HEK293T (cell line): ENCODE measurements around the gene SH3TC1.
A peak's percentile ranks its signal among the peaks of the same experiment; 100 is the strongest.

Experiments used
- CTCF ChIA-PET: fragments of 350-600 bp; formaldehyde crosslinking; extraction: SDS; loops from one replicate; lab custom pipeline; 2021; ENCODE audit warnings: antibody characterized with exemption, inconsistent platforms; lab: Yijun Ruan, JAX
- POLR2A ChIA-PET: fragments of 350-600 bp; formaldehyde crosslinking; extraction: SDS; loops from one replicate; lab custom pipeline; 2020; ENCODE audit warnings: antibody characterized with exemption, inconsistent platforms; lab: Yijun Ruan, JAX
- DNase-seq: peaks from one replicate; pipeline ENCODE4 v3.0.0; 2012; ENCODE audit warnings: mixed read lengths; ENCODE audit errors: extremely low spot score
- ARNT ChIP-seq: fragments of 450-650 bp; IDR thresholded peaks from 2 replicates; pipeline ENCODE4 v1.6.1; 2017; ENCODE audit warnings: mild to moderate bottlenecking
- BHLHE40 ChIP-seq: fragments of 450-650 bp; IDR thresholded peaks from 2 replicates; pipeline ENCODE4 v1.6.1; 2016; ENCODE audit warnings: mild to moderate bottlenecking, moderate library complexity, borderline replicate concordance
- CTBP1 ChIP-seq: fragments of 450-650 bp; IDR thresholded peaks from 2 replicates; pipeline ENCODE4 v1.6.1; 2016; ENCODE audit warnings: borderline replicate concordance
- ELF4 ChIP-seq: fragments of 450-650 bp; IDR thresholded peaks from 2 replicates; pipeline ENCODE4 v1.6.1; 2017; ENCODE audit warnings: antibody characterized with exemption
- FOXA1 ChIP-seq: fragments of 450-650 bp; IDR thresholded peaks from 2 replicates; pipeline ENCODE4 v1.6.1; 2016; ENCODE audit warnings: mild to moderate bottlenecking
- FOXK2 ChIP-seq: fragments of 450-650 bp; IDR thresholded peaks from 2 replicates; pipeline ENCODE4 v1.6.1; 2016; ENCODE audit warnings: mild to moderate bottlenecking
- FOXM1 ChIP-seq: fragments of 450-650 bp; IDR thresholded peaks from 2 replicates; pipeline ENCODE4 v1.6.1; 2017; ENCODE audit warnings: mild to moderate bottlenecking, borderline replicate concordance
- HDGF ChIP-seq: fragments of 450-650 bp; IDR thresholded peaks from 2 replicates; pipeline ENCODE4 v1.6.1; 2017; ENCODE audit warnings: antibody characterized with exemption, borderline replicate concordance
- L3MBTL2 ChIP-seq: fragments of 450-650 bp; conservative IDR thresholded peaks from 2 replicates; pipeline ENCODE4 v1.6.1; 2016; ENCODE audit warnings: mild to moderate bottlenecking
- LEF1 ChIP-seq: fragments of 450-650 bp; IDR thresholded peaks from 2 replicates; pipeline ENCODE4 v1.6.1; 2017; ENCODE audit warnings: mild to moderate bottlenecking, borderline replicate concordance
- NFRKB ChIP-seq: fragments of 450-650 bp; IDR thresholded peaks from 2 replicates; pipeline ENCODE4 v1.6.1; 2016; ENCODE audit warnings: mild to moderate bottlenecking, moderate library complexity
- SP1 ChIP-seq: fragments of 450-650 bp; IDR thresholded peaks from 2 replicates; pipeline ENCODE4 v1.6.1; 2017
- SUZ12 ChIP-seq: fragments of 450-650 bp; IDR thresholded peaks from 2 replicates; pipeline ENCODE4 v1.6.1; 2016; ENCODE audit warnings: mild to moderate bottlenecking
- TARDBP ChIP-seq: fragments of 450-650 bp; IDR thresholded peaks from 2 replicates; pipeline ENCODE4 v1.6.1; 2016
- ZNF384 ChIP-seq: fragments of 450-650 bp; IDR thresholded peaks from 2 replicates; pipeline ENCODE4 v1.6.1; 2016
- TF ChIP-seq, protein P1 (sequence below): fragments of 450-650 bp; IDR thresholded peaks from 2 replicates; pipeline ENCODE4 v1.6.1; 2016

The SH3TC1 gene

GRCh38 chr4:8241895-8242696 is 43.0 kb downstream of the SH3TC1 start:
- peak; percentile 97 for DNase-seq
- POLR2A ChIA-PET = interaction anchor here (1.0 kb wide), 1 partner anchor 161 kb away, joined by 4 read pairs; no protein-coding TSS in a partner anchor
- CTCF ChIA-PET = interaction anchor here (0.6 to 2.1 kb wide), 14 partner anchors 11 to 169 kb away, joined by 3 to 14 read pairs (median 3); no protein-coding TSS in a partner anchor
- TF ChIP-seq L3MBTL2 (peak; percentile 84), SUZ12 (no peak), ZNF384 (no peak), ELF4 (no peak), FOXK2 (no peak), SP1 (no peak), HDGF (no peak), TARDBP (no peak)

DNA sequence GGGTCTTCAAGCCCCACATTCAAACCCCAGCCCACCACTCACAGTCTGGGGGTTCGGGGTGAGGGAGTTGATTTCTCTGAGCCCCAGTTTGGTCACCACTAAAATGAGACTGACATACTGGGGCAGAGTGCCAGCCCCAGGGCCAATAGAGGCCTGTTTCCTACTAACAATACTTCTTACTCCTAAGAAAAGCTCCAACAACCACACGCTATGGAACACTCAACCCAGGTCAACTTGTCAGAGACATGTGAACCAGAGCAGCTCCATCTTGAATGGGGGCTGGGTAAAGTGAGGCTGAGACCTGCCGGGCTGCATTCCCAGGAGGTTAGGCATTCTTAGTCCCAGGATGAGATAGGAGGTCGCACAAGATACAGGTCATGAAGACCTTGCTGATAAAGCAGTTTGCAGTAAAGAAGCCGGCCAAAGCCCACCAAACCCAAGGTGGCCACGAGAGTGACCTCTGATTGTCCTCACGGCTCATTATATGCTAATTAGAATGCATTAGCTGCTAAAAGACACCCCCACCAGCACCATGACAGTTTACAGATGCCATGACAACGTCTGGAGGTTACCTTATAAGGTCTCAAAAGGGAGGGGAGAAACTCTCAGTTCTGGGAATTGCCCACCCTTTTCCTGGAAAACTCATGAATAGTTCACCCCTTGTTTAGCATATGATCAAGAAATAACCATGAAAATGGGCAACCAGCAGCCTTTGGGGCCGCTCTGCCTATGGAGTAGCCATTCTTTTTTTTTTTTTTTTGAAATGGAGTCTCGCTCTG is 43.9 kb downstream of the SH3TC1 start:
- CTCF ChIA-PET = interaction anchor here (1.0 to 2.1 kb wide), 13 partner anchors 10 to 168 kb away, joined by 3 to 14 read pairs (median 3); no protein-coding TSS in a partner anchor
- POLR2A ChIA-PET = interaction anchor here (1.0 kb wide), 1 partner anchor 160 kb away, joined by 4 read pairs; no protein-coding TSS in a partner anchor
- no peak for TF ChIP-seq TARDBP
- TF ChIP-seq BHLHE40 = no peak
- TF ChIP-seq, protein P1, sequence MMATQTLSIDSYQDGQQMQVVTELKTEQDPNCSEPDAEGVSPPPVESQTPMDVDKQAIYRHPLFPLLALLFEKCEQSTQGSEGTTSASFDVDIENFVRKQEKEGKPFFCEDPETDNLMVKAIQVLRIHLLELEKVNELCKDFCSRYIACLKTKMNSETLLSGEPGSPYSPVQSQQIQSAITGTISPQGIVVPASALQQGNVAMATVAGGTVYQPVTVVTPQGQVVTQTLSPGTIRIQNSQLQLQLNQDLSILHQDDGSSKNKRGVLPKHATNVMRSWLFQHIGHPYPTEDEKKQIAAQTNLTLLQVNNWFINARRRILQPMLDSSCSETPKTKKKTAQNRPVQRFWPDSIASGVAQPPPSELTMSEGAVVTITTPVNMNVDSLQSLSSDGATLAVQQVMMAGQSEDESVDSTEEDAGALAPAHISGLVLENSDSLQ = no peak
- no peak for TF ChIP-seq SP1
- no peak for TF ChIP-seq ZNF384
- no peak for TF ChIP-seq LEF1
- TF ChIP-seq ARNT = no peak
- no peak for TF ChIP-seq FOXA1
- no peak for TF ChIP-seq FOXM1
- TF ChIP-seq CTBP1 = no peak
- TF ChIP-seq L3MBTL2 = no peak
- no peak for DNase-seq

- TF ChIP-seq FOXA1 (no peak), L3MBTL2 (no peak), SUZ12 (no peak), CTBP1 (no peak), TARDBP (no peak), ELF4 (no peak), ZNF384 (no peak), NFRKB (no peak), ARNT (no peak), LEF1 (no peak), SP1 (no peak), FOXK2 (no peak), FOXM1 (no peak), HDGF (no peak), BHLHE40 (no peak)
- TF ChIP-seq, protein P1 = no peak
- DNase-seq = no peak
- ChIA-PET CTCF (no interaction called here), POLR2A (no interaction called here)
Observed at GRCh38 chr4:8244001-8244757, 45.1 kb downstream of the SH3TC1 start.

DNA sequence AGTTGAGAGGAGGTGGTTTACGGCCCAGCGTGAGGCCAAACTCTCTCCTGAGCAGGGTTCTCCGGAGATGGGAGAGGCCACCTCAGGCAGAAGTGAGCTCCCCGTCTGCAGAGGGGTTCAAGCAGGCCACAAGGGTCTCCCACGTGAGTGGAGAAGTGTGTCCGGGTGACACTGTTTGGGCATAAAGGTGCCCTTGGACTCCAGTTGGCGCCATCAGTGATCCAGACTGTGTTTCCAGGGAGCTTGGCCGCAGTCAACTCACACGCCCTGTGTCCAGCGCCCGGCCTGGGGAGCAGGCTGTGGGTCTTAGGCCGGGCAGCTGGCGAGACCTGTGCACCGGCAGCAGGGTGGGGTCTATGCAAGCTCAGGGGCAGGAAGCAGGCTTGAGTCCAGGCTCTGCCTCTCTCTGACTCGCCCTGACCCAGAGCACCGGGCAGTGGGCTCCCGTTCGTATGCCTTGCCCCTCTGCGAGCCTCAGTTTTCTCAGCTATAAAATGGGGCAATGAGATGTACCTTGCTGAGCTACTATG is 45.9 kb downstream of the SH3TC1 start:
- CTCF ChIA-PET = no interaction called here
- no peak for DNase-seq
- POLR2A ChIA-PET = no interaction called here
- TF ChIP-seq, protein P1 = no peak
- TF ChIP-seq BHLHE40 (no peak), SP1 (no peak), ARNT (no peak), HDGF (no peak), L3MBTL2 (no peak), FOXK2 (no peak), ZNF384 (no peak)
